RCC 7860 (cell line): ENCODE measurements around the gene BCDIN3D.
"Not testable (repeated sequence)": the region's sequence is repeated elsewhere in the genome, so short reads cannot be mapped to it uniquely, and the experiment has no call there.

ENCODE experiments used
- DNase-seq: peaks from one replicate; pipeline ENCODE4 v3.0.0-alpha.2; 2015; ENCODE audit warnings: low spot score
- FAIRE-seq: peaks from 2 replicates; lab custom pipeline; 2012; peaks lifted over from hg19 to GRCh38; lab: Jason Lieb, UNC

BCDIN3D gene, protein sequence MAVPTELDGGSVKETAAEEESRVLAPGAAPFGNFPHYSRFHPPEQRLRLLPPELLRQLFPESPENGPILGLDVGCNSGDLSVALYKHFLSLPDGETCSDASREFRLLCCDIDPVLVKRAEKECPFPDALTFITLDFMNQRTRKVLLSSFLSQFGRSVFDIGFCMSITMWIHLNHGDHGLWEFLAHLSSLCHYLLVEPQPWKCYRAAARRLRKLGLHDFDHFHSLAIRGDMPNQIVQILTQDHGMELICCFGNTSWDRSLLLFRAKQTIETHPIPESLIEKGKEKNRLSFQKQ

DNA sequence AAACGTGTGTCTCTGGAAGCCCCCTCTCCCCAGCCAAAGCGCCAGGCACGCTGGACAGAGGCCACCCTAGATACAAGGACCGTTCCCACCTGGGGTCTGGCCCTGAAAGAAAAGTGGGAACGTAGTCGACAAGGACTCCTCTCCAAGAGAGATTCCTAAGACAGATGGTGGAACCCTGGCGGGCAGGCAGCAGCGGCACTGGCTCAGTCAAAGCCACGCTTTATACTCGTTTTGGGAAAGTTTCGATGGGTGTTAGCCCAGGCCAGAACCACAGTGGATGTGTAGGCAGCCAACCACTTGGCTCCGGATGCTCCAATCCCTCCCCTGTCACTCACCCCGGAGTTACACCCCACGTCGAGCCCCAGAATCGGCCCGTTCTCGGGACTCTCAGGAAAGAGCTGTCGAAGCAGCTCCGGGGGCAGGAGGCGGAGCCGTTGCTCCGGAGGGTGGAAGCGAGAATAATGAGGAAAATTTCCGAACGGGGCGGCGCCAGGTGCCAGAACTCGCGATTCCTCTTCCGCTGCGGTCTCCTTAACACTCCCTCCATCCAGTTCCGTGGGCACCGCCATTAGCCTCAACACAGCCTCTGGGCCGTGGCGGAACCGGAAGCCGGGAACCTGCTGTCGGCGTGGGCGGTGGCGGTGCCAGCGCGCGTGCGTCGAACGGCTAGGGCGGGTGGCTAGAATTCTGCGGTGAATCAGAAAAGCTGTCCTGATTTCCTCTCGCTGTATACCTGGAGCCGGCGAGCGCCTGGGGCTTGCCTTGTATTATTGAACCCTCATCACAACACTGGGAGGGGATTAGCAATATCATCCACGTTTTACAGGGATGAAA lies at the start of gene BCDIN3D:
Gene BCDIN3D (minus strand): TSS at position 588 of the 834 bp plus-strand sequence. CDS start 19 bp downstream, at position 569.
- FAIRE-seq (peak; percentile 52), DNase-seq (peak; percentile 82)

DNA sequence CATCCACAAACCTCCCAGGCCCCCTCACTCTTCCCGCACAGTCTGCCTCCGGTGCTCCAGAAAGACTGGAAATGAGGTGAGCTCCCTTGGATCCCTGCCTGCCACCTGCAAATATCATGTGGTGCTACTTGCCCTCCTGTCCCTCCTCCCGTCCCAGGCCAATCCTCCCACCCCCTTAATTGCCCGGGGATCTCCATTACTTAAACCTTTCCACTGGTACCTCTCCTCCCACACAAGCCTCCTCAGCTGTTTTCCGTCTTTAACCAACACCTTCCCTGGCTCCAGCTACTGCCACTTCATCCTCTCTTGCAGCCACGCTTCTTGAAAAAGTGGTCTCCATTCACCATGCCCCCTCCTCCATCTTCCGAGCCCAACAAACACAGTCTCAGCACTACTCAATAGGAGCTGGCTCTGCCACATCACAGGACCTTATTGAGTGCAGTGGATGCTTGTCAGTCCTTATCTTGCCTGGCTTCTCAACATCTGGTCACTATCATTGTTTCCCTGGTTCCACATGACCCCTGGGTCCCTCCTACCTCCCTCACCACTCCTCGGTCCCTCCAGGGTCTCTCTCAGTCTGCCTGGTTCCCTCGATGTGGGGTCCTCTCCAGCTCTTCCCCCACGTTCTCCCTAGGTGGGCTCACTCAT lies 49.3 kb upstream of the BCDIN3D start:
- no peak for FAIRE-seq
- DNase-seq, result no peak

DNA sequence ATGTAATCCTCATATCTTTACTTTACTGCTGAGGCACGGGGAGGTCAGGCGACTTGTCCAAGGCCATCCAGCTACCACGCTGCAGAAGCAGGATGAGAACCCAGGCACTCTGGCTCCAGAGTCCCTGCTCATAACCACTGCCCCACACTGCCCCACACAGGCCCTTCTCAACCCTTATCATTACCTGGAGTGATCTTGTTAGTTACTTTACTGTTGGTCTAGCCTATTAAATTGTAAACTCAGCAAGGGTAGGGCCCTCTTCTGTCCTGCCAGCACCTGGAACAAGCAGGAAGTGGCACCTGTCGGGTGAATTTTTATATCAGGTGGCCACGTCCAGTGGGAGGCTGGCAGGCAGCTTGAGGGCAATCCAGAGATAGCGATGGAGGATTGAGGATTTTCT lies 48.6 kb upstream of the BCDIN3D start:
- FAIRE-seq (no peak), DNase-seq (no peak)

DNA sequence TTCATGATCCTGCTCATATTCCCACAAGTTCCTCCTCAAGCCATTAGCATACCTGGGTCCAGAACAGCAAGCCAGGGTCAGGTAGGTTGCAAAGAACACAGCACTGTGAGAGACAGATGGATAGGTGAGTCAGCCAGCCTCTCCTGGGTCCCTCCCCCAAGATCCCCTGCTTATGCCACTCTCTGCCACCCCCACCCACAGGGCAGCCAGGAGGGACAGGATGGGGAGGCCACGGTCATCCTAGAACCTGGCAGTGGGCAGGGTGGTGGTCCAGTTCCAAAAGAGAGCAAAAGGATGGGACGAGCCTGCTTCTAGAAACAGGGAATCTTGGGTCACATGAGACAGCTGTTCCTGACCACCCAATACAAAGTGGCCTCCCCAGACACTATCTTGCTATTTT lies 48.1 kb upstream of the BCDIN3D start:
- no peak for FAIRE-seq
- DNase-seq, result no peak

DNA sequence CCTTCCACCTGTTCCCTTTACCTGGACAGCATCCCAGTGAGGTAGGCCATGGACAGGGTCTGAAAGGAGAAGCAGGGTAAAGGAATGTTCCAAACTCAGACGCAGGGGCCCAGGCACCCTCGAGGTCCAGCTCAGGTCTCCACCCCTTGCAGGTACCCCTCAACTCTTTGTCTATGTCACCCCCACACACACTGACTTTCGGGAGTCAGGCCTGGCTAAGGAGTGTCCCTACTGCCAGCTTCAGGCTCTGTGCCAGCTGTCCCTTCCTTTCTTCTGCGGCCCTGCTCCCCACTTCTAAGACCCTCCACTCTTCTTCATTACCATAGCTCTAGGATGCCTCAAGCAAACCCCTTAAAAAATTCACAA lies 47.2 kb upstream of the BCDIN3D start:
- no peak for DNase-seq
- no peak for FAIRE-seq

DNA sequence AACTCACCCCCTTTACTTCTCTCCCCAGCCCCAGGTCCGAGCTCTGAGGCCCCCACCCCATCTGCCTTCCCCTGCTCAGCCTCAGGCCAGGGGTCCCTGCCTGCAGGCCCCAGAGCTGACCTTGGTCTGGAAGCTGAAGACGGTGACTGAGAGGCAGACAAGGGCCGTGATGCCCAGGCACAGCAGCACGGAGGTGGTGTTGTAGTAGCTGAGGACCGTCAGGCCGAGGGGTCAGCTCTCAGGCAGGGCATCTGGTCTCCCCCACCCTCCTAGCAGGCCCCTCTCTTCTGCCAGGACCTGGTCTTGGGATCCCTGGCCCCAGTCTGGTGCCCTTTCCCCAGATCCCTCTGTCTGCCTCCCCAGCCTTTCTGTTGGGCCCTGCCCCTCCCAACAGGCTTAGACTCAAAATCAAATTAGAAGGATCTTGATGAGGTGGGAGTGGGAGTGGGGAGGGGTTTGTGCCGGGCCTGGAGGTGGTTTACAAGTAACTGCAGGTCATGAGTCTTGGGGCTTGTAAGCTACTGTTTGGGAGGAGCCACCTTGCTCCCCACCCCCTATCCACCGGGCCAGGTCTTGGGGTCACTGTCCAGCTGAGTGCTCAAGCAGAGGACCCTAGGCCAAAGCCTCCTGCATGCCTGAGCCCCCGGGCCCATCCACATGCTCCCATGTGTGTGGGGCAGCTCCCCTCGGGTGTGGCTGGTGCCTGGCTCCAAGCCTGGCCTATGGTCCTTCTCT lies 46.6 kb upstream of the BCDIN3D start:
- DNase-seq (no peak), FAIRE-seq (no peak)

DNA sequence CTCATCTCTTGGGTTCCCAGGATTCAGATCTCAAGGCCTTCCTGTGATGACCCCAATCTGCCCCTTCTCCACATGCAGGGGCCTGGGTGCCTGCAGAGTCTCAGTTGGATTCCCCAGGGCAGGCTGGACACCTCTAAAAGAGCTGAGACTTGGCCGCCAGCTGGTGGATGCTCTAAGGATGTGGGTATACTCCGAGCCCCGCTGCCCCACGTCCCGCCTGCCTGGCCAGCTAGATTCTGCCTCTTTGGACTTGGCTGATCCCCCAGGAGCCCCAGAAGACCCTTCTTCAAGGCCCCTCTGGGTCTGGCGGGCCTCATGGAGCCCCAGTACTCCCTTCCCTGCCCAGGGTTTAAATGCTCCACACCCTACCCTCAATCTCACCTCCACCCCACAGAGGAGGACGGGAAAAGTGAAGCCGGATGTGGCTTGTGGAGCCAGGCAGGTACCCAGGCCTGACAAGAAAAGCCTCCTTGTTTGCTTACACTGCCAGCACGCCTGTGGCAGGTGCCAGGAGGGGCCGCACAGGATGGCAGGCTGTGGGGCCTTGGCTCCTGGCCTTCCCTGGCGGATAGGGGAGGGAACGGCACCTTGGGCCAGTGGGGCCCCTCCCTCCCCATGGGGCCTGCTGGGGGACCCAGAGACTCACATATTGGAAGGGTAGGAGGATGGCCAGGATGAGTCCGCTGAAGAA lies 45.7 kb upstream of the BCDIN3D start:
- FAIRE-seq (no peak), DNase-seq (no peak)

DNA sequence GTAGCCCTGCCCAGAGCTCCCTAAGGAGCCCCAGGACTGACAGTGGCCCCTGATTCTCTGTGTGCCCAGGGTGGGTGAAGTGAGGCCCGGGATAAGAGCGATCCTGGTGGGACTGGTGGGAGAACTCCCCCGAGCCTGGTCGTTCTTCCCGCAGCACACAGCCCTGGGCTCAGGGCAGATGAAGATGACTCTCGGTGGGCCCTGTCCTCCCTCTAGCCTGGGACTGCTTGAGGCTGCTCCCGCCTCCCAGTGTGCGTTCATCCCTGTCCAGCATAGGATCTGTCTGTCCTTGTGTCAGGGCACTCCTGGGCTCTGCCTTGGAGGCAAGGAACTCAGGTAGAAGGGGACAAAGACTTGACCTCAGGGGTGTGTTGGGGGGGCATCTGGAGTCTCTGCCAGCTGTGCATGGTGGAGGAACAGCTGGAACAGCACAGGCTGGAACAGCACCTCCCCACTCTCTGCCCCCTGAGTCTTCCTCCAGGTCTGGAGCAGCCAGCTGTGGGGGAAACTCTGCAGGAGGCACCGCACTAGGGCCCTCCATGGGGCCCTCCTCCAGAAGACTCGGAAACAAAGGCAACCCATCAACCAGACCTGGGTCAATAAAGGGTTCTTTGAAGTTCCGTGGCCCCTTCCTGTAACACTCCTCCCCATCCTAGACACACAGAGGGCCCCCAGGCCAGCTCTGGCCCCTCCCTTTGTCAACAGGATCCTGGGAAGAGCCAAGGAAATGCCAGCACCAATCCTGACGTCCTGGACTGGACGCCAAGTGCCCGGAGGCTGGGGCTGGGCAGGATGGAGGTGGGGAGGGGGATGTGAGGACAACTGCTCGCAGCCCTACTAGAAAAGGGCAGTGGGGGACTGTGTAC lies 44.9 kb upstream of the BCDIN3D start:
- no peak for DNase-seq
- FAIRE-seq, result no peak

DNA sequence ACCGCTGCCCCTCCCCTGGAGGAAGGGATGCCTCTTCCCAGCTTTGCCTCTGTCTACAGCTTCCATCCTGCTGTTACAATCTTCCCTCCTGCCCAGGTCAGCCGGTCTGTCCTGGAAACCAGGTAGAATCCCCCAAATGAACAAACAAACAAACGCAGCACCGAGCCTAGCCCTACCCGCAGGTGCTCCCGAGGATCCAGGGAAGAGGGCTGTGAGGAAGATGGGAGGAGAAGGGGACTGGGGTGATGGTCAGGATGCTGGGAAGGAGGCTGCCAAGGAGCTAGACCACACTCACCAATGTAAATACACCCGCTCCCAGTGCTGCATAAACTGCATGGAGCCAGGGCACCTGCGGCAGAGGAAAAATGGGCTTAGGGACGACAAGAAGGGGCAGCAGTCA lies 44.2 kb upstream of the BCDIN3D start:
- no peak for DNase-seq

DNA sequence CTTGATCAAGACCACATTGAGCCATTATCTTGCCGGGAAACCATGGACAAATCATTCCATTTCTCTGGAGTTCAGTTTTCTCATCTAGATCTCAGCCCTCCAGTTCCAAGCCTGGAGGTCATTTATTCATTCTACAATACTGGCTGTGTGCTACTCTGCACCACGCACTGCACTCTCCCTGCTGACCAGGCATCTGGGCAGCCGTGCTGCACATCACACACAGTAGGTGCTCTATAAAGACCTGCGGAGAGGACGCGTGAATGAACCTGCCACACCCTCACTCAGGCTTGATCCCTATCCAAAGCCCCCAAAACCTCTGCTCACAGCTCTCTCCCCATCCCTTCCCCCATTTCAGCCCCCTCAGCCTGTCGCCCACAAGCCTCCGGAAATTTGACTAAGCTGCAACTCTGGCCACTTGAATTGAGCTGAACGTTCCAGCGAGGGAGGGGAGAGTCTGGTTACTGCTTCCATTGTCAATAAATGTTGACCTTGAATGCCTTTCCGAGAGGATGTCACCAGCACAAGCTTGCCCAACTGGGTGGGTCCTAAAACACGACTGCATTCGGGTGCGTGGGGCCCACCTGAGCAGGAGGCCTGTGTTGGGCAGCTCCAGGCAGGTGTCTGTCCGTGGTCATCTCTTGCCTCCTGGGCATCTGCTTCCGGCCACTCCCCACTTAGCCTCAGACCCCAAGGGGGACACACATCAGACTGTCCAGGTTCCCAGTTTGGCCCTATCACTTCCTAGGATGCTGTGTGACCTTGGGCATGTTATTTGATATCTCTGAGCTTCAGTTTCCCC lies 43.0 kb upstream of the BCDIN3D start:
- FAIRE-seq (no peak), DNase-seq (no peak)

More for the DNA sequence above, 44.2 kb upstream of the BCDIN3D start:
- FAIRE-seq, result no peak

DNA sequence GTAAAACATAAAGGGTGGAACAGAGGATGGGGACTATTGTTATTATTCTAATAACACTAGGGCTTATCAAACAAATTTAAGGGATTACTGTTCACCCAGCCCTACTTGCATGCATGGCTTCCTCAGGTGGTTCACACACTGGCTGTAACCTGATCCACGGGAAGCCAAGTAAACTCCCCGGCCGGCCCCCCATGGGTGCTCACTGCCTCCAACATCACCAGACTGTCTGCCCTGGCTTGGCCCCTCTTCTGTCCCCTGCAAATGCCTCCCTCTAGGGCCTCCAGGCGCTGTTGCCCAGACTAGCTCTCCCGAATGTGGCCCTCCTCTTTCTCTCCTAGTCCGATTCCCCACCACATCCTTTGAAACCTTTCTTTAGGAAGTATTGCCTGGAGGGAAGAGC lies 42.2 kb upstream of the BCDIN3D start:
- no peak for FAIRE-seq

DNA sequence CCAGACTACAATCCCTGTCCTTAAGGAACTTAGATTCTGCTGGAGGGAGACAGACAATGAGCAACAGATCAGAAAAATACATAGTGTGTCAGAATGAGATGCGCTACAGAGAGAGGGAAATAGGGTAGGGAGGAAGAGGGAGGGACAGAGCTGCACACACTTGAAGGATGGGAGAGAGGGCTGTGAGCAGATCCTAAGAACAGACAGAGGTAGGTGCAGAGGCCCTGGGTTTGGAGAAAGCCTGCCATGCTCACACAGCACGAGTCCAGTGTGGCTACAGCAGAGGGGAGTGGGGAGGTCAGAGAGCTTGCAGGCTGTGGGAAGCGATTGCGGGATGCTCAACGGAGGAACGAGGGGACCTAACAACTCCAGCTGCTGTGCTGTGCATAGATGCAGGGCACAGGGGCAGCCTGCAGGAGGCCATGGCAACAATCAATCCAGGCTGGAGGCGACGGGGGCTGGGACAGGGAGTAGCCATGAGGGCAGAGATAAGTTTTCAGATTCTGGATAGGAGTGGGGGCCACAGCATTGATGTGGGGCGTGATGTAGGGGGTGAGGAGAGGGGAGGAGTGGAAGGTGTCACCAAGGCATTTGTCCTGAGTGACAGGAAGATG lies 40.1 kb upstream of the BCDIN3D start:
- DNase-seq, result no peak
- FAIRE-seq, result no peak

More for the DNA sequence above, 42.2 kb upstream of the BCDIN3D start:
- no peak for DNase-seq

DNA sequence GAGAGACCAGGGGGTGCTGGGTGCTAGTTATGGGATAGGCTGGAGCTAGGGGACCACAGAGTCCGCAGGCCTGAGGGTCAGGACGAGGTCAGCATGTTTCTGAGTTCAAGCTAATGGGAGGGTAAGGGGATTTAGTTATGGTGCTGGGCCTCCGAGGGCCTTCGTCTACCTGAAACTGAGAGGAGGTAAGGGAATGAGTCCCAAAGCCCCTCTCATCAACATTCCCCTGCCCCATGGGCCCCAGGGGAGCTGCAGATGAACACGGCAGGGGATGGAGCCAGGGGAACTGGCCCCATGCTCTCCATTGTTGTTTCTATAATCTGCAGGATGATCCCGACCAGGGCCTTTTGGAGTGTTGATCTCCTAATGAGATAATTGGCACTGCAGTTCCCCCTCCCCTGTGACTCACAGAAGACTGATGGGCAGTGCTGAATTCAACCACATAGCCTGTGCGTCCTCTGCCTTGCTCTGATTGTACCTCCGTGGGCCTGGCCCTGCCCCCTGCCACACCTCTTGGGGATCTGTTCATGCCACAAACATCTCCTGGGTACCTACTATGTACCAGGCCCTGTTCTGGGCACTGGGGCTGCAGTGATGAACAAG lies 39.4 kb upstream of the BCDIN3D start:
- FAIRE-seq (no peak), DNase-seq (no peak)

DNA sequence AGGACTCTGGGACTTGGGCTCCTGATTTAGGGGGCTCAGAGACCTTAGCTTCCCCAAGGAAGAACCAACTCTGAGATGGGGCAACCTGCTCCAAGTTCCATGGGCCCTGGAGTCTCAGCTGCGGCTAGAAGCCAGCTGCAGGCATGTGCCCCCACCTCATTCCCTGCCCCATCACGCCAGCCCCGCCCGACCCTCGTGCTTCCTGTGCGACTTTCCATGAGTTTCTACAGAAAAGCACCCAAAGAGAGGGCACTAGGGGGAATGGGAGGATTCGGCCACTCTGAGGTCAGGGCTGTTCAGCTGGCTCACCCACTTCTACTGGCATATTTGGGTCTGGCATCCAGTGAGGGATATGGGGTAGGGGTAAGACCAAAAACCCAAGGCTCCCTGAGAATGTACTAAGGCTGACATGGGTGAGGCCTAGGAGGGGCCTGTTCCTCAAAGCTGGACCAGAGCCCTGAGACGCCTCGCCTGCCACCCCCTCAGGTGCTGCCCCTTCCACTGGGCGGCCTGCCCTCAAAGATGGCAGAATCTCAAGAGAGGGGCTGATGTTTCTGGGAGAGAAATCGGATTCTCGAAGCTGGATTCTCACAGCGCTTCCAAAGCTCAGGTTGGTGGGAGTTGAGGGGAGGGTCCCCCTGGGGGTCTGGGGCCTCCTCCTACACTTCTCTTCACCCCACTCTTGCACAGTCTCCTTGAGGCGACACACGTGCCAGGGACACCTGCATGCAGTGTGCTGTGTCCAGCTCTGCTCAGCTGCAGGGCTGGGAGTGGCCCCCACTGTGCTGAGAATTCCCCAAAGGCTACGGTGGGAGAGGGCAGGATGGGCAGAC lies 38.7 kb upstream of the BCDIN3D start:
- DNase-seq (no peak), FAIRE-seq (no peak)

DNA sequence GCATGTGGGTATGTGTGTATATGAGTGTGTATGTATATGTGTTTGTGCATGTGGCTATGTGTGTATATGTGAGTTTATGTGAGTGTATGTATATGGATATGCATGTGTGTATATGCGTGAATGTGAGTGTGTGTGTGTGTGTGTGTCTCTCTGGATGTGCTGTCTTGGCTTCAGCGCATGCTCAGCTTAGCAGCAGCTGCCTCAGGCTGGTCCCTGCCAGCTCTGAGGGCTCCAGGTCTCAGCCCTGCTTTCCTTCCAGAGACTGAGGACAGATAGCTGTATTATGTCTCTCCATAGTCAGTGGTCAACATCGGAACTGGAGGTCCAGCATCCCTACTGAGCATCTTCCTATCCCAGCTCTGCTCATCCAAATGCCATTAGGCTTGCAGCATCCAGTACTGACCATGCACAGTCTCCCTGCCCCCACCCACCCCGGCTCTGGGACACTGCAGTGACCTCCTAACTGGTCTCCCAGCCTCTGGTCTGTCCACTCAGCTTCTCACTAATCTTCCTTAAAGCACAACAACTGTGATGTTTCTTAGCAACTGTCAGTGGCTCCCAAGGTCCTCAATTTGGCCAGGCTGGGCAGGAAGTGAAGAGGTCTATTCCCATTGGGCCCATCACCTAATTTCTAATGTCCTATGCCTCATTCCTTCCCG lies 38.0 kb upstream of the BCDIN3D start:
- FAIRE-seq (no peak), DNase-seq (no peak)

DNA sequence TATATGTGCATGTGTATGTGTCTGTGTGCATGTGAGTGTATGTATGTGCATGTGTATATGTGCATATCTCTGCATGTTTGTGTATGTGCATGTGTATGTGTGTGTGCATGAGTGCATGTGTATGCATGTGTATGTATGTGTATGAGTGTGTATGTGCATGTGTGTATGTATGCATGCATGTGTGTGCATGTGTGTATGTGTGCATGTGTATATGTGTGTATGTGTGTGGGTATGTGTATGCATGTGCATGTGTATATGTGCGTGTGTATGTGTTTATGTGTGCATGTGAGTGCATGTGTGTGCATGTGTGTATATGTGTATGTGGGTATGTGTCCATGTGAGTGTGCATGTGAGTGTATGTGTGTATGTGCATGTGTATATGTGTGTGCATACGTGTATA lies 36.2 kb upstream of the BCDIN3D start:
- not testable (repeated sequence) for DNase-seq, FAIRE-seq

DNA sequence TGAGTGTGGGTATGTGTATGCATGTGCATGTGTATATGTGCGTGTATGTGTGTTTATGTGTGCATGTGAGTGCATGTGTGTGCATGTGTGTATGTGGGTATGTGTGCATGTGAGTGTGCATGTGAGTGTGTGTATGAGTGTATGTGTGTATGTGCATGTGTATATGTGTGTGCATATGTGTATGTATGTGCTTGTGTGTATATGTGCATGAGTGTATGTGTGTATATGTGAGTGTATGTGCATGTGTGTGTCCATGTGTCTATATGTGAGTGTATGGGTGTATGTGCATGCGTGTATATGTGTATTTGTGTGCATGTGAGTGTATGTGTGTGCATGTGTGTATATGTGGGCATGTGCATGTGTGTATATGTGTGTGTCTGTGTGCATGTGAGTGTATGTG lies 35.1 kb upstream of the BCDIN3D start:
- FAIRE-seq, result no peak
- DNase-seq, result no peak
